Measurements from ENCODE around the gene TMEM132D. TPM values are rescaled to one million over a fixed set of nuclear protein-coding genes. Genes with fewer than 3 reads are reported as not detected.

Gene TMEM132D
- total and polyA plus RNA-seq, 8 donors = 0.26 to 2.5 (median 0.88) TPM; not detected in 1

GRCh38 chr12:129776977-129777667 is 126.7 kb downstream of the TMEM132D start:
- Histone ChIP-seq H3K27ac (no peak overlapping the region), H3K36me3 (no peaks in the 10 kb centered on the region), H3K9me3 (no peaks in the 10 kb centered on the region), H3K4me3 (no peak overlapping the region), H3K4me1 (no peaks in the 10 kb centered on the region), H3K27me3 (no peaks in the 10 kb centered on the region)
- DNase-seq = peak in 2 of 4 donors; percentile 2 to 38
- intact Hi-C loops (cut with DNase I) = no loop called here
- no peak for TF ChIP-seq CTCF (IDR thresholded peaks at IDR 0.05)
- ATAC-seq = peak; percentile 76

GRCh38 chr12:129772501-129773493 is 131.0 kb downstream of the TMEM132D start:
- intact Hi-C loops (cut with DNase I) = no loop called here
- Histone ChIP-seq H3K9me3 (peaks cover 0 to 6% of the 10 kb centered on the region in 2 donors), H3K36me3 (no peaks in the 10 kb centered on the region), H3K4me1 (no peaks in the 10 kb centered on the region), H3K27ac (no peak overlapping the region), H3K4me3 (no peak overlapping the region), H3K27me3 (no peaks in the 10 kb centered on the region)
- TF ChIP-seq CTCF (IDR thresholded peaks at IDR 0.05) = no peak
- ATAC-seq (no peak), DNase-seq (no peak)

- ATAC-seq = no peak
- Histone ChIP-seq H3K9me3 (peaks cover 0 to 14% of the 10 kb centered on the region in 2 donors), H3K4me1 (no peaks in the 10 kb centered on the region), H3K4me3 (no peak overlapping the region), H3K36me3 (no peaks in the 10 kb centered on the region), H3K27ac (no peak overlapping the region), H3K27me3 (no peaks in the 10 kb centered on the region)
- intact Hi-C loops (cut with DNase I) = no loop called here
- TF ChIP-seq CTCF (IDR thresholded peaks at IDR 0.05) = no peak
- no peak for DNase-seq
Measured at GRCh38 chr12:129771238-129771637, 132.6 kb downstream of the TMEM132D start.

GRCh38 chr12:129765719-129766118 is 138.1 kb downstream of the TMEM132D start:
- Histone ChIP-seq H3K27ac (no peak overlapping the region), H3K4me3 (no peak overlapping the region), H3K4me1 (no peaks in the 10 kb centered on the region), H3K36me3 (no peaks in the 10 kb centered on the region), H3K9me3 (peaks cover 0 to 28% of the 10 kb centered on the region in 2 donors), H3K27me3 (no peaks in the 10 kb centered on the region)
- intact Hi-C loops (cut with DNase I) = no loop called here
- ATAC-seq = no peak
- DNase-seq = no peak
- TF ChIP-seq CTCF (IDR thresholded peaks at IDR 0.05) = no peak

GRCh38 chr12:129762436-129762835 is 141.4 kb downstream of the TMEM132D start:
- no peak overlapping the region for H3K27ac ChIP-seq
- ATAC-seq (no peak), DNase-seq (no peak)
- H3K36me3 ChIP-seq = no peaks in the 10 kb centered on the region
- no peaks in the 10 kb centered on the region for H3K4me1 ChIP-seq
- H3K4me3 ChIP-seq = no peak overlapping the region
- no peak for TF ChIP-seq CTCF (IDR thresholded peaks at IDR 0.05)
- H3K27me3 ChIP-seq = no peaks in the 10 kb centered on the region
- intact Hi-C loops (cut with DNase I) = no loop called here
- peaks cover 0 to 26% of the 10 kb centered on the region in 2 donors for H3K9me3 ChIP-seq
